IgD-negative memory B cell (primary cell): ENCODE data around the gene ATP6V0D1. TPM values are rescaled to one million over a fixed set of nuclear protein-coding genes. Genes with fewer than 3 reads are reported as not detected.
A peak's percentile ranks its signal among the peaks of the same experiment; 100 is the strongest.

Source experiments
- H3K27ac Mint-ChIP-seq, 3 donors: one replicate each; pipeline ENCODE4 v1.8.0; 2020 to 2022; ENCODE audit warnings: mild to moderate bottlenecking in 3 of 3, mixed read lengths in 3 of 3, moderate library complexity in 1 of 3
- H3K27me3 Mint-ChIP-seq: one replicate; pipeline ENCODE4 v1.8.0; 2021; ENCODE audit warnings: mixed read lengths
- H3K36me3 Mint-ChIP-seq: one replicate; pipeline ENCODE4 v1.8.0; 2020; ENCODE audit warnings: mild to moderate bottlenecking, mixed read lengths
- H3K4me1 Mint-ChIP-seq, 3 donors: one replicate each; pipeline ENCODE4 v1.8.0; 2020 to 2022; ENCODE audit warnings: mixed read lengths in 3 of 3, mild to moderate bottlenecking in 1 of 3
- H3K4me3 Mint-ChIP-seq, 4 donors: one replicate each; pipeline ENCODE4 v1.8.0; 2020 to 2022; ENCODE audit warnings: mild to moderate bottlenecking in 4 of 4, mixed read lengths in 4 of 4, moderate library complexity in 3 of 4
- H3K9me3 Mint-ChIP-seq, 3 donors: one replicate each; pipeline ENCODE4 v1.8.0; 2020 to 2021; ENCODE audit warnings: mixed read lengths in 3 of 3, mild to moderate bottlenecking in 1 of 3
- polyA plus RNA-seq: library from polyadenylated mRNA; unstranded; fragments of 300-500 nt; fragmentation: Illumina TruSeq; gene quantifications from one replicate; pipeline ENCODE4 v1.2.3, GENCODE V29; 2021

ATP6V0D1 gene
- polyA plus RNA-seq, 1 donor from 2014 or later = 160 TPM

DNA sequence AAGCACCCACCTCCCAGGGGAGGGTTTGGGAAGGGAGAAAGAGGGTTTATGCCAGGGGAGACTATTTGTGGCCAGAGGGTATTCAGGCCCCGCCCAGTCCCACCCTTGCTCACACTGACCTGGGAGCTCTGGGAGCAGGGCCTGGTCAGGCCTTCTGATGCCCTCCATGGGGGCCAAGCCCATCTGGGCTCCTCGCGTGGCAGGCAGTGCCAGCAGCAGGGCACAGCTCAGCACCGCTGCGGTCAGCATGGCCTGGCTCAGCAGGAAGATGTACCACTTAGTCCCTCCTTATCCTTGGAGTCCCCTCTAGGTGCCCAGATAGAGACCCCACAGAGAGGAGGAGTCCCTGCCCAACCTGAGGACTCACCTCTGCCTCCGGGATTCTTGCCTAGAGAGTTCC lies 2.2 kb upstream of the ATP6V0D1 start, which contains the start of gene AGRP:
Gene AGRP, minus strand, starts transcription at position 398 of the 400 bp plus-strand sequence. Its CDS starts 149 bp downstream, at position 249.
- H3K4me1 Mint-ChIP-seq = peaks cover 19 to 30% (median 21%) of the 10 kb centered on the region in 3 donors
- H3K9me3 Mint-ChIP-seq = no peaks in the 10 kb centered on the region
- peak within 1 kb of the TSS; percentile 88 to 99 (median 99) for H3K27ac Mint-ChIP-seq
- peaks cover 2% of the 10 kb centered on the region for H3K36me3 Mint-ChIP-seq
- no peaks in the 10 kb centered on the region for H3K27me3 Mint-ChIP-seq
- peak within 1 kb of the TSS; percentile 98 to 100 (median 99) for H3K4me3 Mint-ChIP-seq

GRCh38 chr16:67482233-67482924 lies 1.4 kb upstream of the ATP6V0D1 start:
- H3K27ac Mint-ChIP-seq = peak overlapping the region; percentile 88 to 99 (median 99)
- H3K36me3 Mint-ChIP-seq = peaks cover 2% of the 10 kb centered on the region
- H3K9me3 Mint-ChIP-seq = no peaks in the 10 kb centered on the region
- H3K4me1 Mint-ChIP-seq = peaks cover 20 to 31% (median 21%) of the 10 kb centered on the region in 3 donors
- H3K27me3 Mint-ChIP-seq = no peaks in the 10 kb centered on the region
- peak overlapping the region; percentile 98 to 100 (median 99) for H3K4me3 Mint-ChIP-seq

- H3K4me1 Mint-ChIP-seq = peaks cover 19 to 28% (median 24%) of the 10 kb centered on the region in 3 donors
- peaks cover 5% of the 10 kb centered on the region for H3K36me3 Mint-ChIP-seq
- peak overlapping the region; percentile 98 to 100 (median 99) for H3K4me3 Mint-ChIP-seq
- no peaks in the 10 kb centered on the region for H3K9me3 Mint-ChIP-seq
- H3K27me3 Mint-ChIP-seq = no peaks in the 10 kb centered on the region
- peak overlapping the region; percentile 99 for H3K27ac Mint-ChIP-seq
Observed at GRCh38 chr16:67481561-67482232, 740 bp upstream of the ATP6V0D1 start.

DNA sequence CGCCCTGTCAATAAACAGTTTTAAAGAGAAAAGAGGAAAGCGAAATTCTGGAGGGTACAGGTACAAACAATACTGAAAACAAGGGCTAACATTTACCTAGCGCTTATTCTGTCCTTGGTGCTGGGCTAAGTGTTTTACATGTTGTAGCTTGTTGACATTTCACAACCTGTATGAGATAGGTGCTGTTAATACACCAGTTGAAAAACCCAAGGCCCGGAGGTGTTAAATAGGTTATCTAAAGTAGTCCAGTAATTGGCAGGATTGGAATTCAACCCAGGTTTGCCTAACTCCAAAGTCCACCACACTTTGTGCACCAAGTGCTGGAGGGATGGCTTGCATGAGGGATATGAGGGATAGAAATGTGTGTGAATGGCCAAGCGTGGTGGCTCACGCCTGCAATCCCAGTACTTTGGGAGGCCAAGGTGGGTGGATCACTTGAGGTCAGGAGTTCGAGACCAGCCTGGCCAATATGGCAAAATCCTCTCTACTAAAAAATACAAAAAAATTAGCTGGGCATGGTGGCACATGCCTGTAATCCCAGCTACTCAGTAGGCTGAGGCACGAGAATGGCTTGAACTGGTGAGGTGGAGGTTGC lies 2.9 kb downstream of the ATP6V0D1 start:
- peak overlapping the region; percentile 36 to 98 (median 55) for H3K4me3 Mint-ChIP-seq
- H3K27ac Mint-ChIP-seq = peak overlapping the region in 2 of 3 donors; percentile 2 to 99
- H3K4me1 Mint-ChIP-seq = peaks cover 33 to 41% (median 36%) of the 10 kb centered on the region in 3 donors
- H3K9me3 Mint-ChIP-seq = peaks cover 0 to 1% (median 0%) of the 10 kb centered on the region in 3 donors
- H3K36me3 Mint-ChIP-seq = peaks cover 9% of the 10 kb centered on the region
- H3K27me3 Mint-ChIP-seq = no peaks in the 10 kb centered on the region

DNA sequence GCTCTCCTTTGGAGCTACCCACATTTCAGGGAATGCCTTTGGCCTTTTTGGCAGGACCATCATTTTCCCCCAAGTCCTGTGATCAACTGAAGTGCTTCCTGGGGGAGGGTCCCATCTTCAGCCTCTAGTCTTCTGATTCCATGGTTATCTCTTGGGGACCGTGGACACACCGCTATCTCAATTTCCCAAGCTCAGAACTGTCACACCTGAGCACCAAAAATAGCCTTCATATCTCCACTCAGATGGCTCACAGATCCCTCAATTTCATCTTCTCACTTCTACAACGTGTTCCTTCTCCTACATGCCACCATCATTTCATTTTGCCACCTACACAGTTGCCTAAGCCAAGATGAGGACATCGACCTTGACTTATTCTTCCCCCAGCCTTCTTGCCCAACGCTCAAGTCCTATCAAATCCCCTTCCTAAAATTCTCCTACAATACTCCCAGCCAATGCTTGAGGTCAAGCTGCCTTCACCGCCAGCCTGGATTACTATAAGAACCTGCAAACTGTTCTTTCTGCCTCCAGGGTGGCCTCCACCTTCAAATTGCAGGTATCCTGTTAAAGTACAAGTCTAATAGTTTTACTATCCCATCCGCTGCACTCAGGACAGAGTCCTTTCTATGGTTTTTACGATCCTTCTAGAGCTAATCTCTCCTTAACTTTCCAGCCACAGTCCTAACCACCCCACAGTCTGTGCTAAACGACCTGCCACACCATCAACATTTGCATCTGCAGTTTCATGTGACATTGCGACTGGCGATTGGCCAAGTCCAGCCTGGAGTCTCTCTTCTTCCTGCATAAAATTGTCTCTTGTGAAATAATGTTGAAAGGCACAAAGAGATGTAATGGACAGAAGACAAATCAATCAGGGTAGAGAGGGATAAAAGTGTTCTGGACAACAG lies 6.2 kb downstream of the ATP6V0D1 start:
- H3K27ac Mint-ChIP-seq = peak overlapping the region in 1 of 3 donors; percentile 35
- no peaks in the 10 kb centered on the region for H3K27me3 Mint-ChIP-seq
- H3K4me3 Mint-ChIP-seq = no peak overlapping the region
- H3K9me3 Mint-ChIP-seq = peaks cover 0 to 1% (median 0%) of the 10 kb centered on the region in 3 donors
- H3K36me3 Mint-ChIP-seq = peaks cover 7% of the 10 kb centered on the region
- H3K4me1 Mint-ChIP-seq = peaks cover 32 to 42% (median 42%) of the 10 kb centered on the region in 3 donors

GRCh38 chr16:67471758-67472384 lies 9.1 kb downstream of the ATP6V0D1 start:
- Mint-ChIP-seq H3K36me3 (peaks cover 3% of the 10 kb centered on the region), H3K4me3 (peak overlapping the region in 1 of 4 donors; percentile 51), H3K9me3 (peaks cover 0 to 1% (median 0%) of the 10 kb centered on the region in 3 donors), H3K27me3 (no peaks in the 10 kb centered on the region), H3K4me1 (peaks cover 38 to 46% (median 45%) of the 10 kb centered on the region in 3 donors), H3K27ac (no peak overlapping the region)

GRCh38 chr16:67470359-67470758 lies 10.6 kb downstream of the ATP6V0D1 start:
- Mint-ChIP-seq H3K36me3 (peaks cover 3% of the 10 kb centered on the region), H3K9me3 (peaks cover 0 to 1% (median 0%) of the 10 kb centered on the region in 3 donors), H3K27me3 (no peaks in the 10 kb centered on the region), H3K4me1 (peaks cover 44 to 48% (median 46%) of the 10 kb centered on the region in 3 donors), H3K4me3 (no peak overlapping the region), H3K27ac (no peak overlapping the region)

DNA sequence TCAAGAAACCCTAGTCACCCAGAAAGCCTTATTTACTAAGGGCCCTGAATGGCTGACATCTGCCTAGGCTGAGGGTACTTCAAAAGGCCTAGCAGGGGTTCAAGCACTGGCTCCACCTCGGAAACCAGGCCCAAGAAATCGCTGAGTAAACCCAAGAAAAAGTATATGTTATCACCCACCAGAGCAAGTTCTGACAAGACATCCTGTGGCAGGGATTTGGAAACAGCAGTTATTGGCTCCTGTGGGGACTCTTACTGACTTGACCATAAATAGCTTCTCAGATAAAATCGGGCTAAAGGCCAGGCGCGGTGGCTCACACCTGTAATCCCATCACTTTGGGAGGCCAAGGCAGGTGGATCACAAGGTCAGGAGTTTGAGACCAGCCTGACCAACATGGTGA lies 12.2 kb downstream of the ATP6V0D1 start:
- no peaks in the 10 kb centered on the region for H3K36me3 Mint-ChIP-seq
- H3K27me3 Mint-ChIP-seq = no peaks in the 10 kb centered on the region
- peaks cover 35 to 41% (median 36%) of the 10 kb centered on the region in 3 donors for H3K4me1 Mint-ChIP-seq
- H3K27ac Mint-ChIP-seq = no peak overlapping the region
- H3K4me3 Mint-ChIP-seq = no peak overlapping the region
- no peaks in the 10 kb centered on the region for H3K9me3 Mint-ChIP-seq

GRCh38 chr16:67466581-67466980 lies 14.4 kb downstream of the ATP6V0D1 start:
- H3K4me1 Mint-ChIP-seq = peaks cover 31 to 36% (median 32%) of the 10 kb centered on the region in 3 donors
- H3K9me3 Mint-ChIP-seq = no peaks in the 10 kb centered on the region
- no peak overlapping the region for H3K4me3 Mint-ChIP-seq
- H3K36me3 Mint-ChIP-seq = no peaks in the 10 kb centered on the region
- no peaks in the 10 kb centered on the region for H3K27me3 Mint-ChIP-seq
- H3K27ac Mint-ChIP-seq = peak overlapping the region in 2 of 3 donors; percentile 67 to 81

GRCh38 chr16:67464565-67464964 lies 16.4 kb downstream of the ATP6V0D1 start:
- H3K36me3 Mint-ChIP-seq = peaks cover 2% of the 10 kb centered on the region
- H3K4me3 Mint-ChIP-seq = no peak overlapping the region
- H3K27ac Mint-ChIP-seq = no peak overlapping the region
- no peaks in the 10 kb centered on the region for H3K9me3 Mint-ChIP-seq
- peaks cover 24 to 32% (median 28%) of the 10 kb centered on the region in 3 donors for H3K4me1 Mint-ChIP-seq
- no peaks in the 10 kb centered on the region for H3K27me3 Mint-ChIP-seq

- no peaks in the 10 kb centered on the region for H3K27me3 Mint-ChIP-seq
- peaks cover 24 to 31% (median 28%) of the 10 kb centered on the region in 3 donors for H3K4me1 Mint-ChIP-seq
- no peak overlapping the region for H3K27ac Mint-ChIP-seq
- H3K4me3 Mint-ChIP-seq = no peak overlapping the region
- H3K36me3 Mint-ChIP-seq = peaks cover 2% of the 10 kb centered on the region
- H3K9me3 Mint-ChIP-seq = no peaks in the 10 kb centered on the region
Observed at GRCh38 chr16:67463691-67464090, 17.3 kb downstream of the ATP6V0D1 start.

- Mint-ChIP-seq H3K9me3 (no peaks in the 10 kb centered on the region), H3K27me3 (no peaks in the 10 kb centered on the region), H3K4me1 (peaks cover 23 to 25% (median 24%) of the 10 kb centered on the region in 3 donors), H3K36me3 (peaks cover 2% of the 10 kb centered on the region), H3K27ac (no peak overlapping the region), H3K4me3 (peak overlapping the region in 1 of 4 donors; percentile 65)
Observed at GRCh38 chr16:67463059-67463458, 17.9 kb downstream of the ATP6V0D1 start.

DNA sequence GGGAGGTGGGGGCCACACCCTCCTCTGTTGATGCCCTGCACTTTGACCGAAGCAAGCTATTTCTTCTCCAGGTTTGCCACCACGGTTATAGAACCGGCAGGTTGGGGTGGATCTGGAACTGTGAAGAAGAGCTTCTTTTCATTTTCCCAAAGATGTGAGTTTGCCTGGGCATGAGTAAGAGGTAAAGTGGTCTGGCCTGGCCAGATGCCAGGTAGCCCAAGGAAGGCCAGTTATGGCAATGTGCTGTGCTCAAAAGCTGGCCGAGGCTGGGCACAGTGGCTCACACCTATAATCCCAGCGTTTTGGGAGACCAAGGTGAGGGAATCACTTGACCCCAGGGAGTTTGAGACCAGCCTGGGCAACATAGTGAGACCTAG lies 18.7 kb downstream of the ATP6V0D1 start:
- H3K27ac Mint-ChIP-seq = no peak overlapping the region
- H3K4me3 Mint-ChIP-seq = no peak overlapping the region
- no peaks in the 10 kb centered on the region for H3K27me3 Mint-ChIP-seq
- peaks cover 15 to 23% (median 16%) of the 10 kb centered on the region in 3 donors for H3K4me1 Mint-ChIP-seq
- no peaks in the 10 kb centered on the region for H3K9me3 Mint-ChIP-seq
- peaks cover 2% of the 10 kb centered on the region for H3K36me3 Mint-ChIP-seq
